Choroid plexus epithelial cell (primary cell): ENCODE data around the gene VGLL4.

Experiments used
- DNase-seq: peaks from one replicate; pipeline ENCODE4 v3.0.0-alpha.2; 2010; ENCODE audit warnings: low read depth
- H3K4me3 ChIP-seq: 2 replicates; pipeline ENCODE4 v1.5.1; 2011; ENCODE audit warnings: low read depth, mild to moderate bottlenecking, control low read depth, low read length, moderate library complexity
- TF ChIP-seq, protein P1 (sequence below): conservative IDR thresholded peaks from 2 replicates; pipeline ENCODE4 v1.5.1; 2011; ENCODE audit warnings: low read depth, mild to moderate bottlenecking, control low read depth, inconsistent platforms, low read length, moderate library complexity

Gene VGLL4

DNA sequence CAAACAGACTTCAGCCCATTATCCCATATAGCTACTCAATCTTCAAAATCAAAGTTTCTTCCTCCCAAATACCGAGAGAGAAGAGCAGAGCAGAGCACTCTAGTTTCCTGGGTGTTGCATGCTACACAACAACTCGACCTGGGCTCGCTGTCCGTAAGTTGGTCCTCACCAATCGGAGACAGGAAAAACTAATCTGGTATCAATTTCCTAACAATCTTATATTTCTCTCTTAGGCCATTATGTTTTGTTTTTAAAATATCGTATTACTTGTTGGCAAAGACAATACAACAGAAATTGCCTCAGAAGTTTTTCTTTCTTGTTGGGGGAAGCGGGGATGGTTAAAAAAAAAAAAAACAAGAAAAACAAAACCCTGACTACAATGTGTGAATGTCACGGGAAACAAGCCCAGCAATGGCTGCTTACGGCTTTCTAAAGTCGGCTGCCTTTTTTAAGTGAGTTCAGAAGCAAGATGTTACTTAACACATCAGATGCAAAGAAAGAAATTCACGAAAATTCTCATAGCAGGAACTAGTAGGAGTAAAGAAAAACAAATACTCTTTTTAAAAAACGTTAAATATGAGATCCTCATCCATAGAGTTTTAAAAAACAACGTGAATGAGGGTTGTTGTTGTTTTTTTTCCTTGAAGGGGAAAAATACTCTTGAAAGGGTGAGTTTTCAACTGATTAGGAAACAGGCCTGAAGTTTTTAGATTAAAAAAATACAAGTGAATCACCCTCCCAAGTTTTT lies 1.9 kb downstream of the VGLL4 start:
- DNase-seq: peak; percentile 77
- H3K4me3 ChIP-seq: peak overlapping the region; percentile 76
- TF ChIP-seq, protein P1, sequence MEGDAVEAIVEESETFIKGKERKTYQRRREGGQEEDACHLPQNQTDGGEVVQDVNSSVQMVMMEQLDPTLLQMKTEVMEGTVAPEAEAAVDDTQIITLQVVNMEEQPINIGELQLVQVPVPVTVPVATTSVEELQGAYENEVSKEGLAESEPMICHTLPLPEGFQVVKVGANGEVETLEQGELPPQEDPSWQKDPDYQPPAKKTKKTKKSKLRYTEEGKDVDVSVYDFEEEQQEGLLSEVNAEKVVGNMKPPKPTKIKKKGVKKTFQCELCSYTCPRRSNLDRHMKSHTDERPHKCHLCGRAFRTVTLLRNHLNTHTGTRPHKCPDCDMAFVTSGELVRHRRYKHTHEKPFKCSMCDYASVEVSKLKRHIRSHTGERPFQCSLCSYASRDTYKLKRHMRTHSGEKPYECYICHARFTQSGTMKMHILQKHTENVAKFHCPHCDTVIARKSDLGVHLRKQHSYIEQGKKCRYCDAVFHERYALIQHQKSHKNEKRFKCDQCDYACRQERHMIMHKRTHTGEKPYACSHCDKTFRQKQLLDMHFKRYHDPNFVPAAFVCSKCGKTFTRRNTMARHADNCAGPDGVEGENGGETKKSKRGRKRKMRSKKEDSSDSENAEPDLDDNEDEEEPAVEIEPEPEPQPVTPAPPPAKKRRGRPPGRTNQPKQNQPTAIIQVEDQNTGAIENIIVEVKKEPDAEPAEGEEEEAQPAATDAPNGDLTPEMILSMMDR: no peak

DNA sequence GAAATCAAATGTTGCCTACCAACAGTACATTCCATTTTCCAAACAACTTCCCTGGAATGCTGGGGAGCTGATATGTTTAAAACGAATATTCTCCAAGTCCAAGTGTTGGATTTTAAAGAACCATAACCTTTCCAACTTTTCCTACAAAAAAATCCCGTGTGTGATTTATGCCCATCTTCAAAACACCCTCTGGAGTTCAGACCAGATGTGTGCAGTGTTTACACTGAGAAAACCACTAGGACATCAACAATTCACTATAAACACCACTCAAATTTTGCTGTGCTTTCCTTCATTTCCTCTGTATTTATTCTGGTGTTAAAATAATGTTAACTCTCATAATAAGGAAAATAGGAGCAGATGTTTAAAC lies 2.4 kb downstream of the VGLL4 start:
- TF ChIP-seq, protein P1: no peak
- DNase-seq: peak; percentile 50

DNA sequence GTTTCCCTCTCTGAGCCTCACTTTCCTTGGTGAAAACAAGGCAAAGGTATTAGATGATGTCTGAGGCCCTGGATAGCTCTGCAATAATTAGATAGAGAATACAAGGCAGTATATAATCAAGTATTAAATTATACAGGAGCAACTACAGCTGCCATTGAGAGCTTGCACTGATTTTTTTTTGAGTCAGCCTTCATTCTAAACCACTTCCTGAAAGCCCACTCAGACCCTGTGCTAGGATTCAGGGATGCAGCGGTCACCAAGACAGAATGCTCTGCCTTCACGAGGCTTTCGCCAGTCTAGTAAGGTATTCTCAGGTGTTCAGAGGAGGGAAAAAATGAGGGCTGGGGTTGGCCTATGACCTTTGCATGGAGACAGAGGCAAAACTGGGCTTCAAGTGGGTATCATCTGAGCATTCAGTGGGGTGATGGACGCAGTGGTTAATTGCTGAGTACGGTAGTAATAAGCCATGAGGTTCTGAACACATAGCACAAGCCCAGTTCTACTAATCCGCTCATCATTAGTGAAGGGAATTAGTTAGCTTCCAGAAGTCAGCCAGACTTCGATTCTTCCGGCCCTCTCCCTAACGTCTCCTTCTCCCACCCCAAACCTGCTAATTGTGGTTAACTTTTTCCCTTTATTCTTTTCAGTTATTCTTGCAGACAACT lies 3.6 kb downstream of the VGLL4 start:
- TF ChIP-seq, protein P1: no peak
- peak overlapping the region; percentile 76 for H3K4me3 ChIP-seq
- DNase-seq: no peak

More for the DNA sequence above, 2.4 kb downstream of the VGLL4 start:
- peak overlapping the region; percentile 76 for H3K4me3 ChIP-seq

DNA sequence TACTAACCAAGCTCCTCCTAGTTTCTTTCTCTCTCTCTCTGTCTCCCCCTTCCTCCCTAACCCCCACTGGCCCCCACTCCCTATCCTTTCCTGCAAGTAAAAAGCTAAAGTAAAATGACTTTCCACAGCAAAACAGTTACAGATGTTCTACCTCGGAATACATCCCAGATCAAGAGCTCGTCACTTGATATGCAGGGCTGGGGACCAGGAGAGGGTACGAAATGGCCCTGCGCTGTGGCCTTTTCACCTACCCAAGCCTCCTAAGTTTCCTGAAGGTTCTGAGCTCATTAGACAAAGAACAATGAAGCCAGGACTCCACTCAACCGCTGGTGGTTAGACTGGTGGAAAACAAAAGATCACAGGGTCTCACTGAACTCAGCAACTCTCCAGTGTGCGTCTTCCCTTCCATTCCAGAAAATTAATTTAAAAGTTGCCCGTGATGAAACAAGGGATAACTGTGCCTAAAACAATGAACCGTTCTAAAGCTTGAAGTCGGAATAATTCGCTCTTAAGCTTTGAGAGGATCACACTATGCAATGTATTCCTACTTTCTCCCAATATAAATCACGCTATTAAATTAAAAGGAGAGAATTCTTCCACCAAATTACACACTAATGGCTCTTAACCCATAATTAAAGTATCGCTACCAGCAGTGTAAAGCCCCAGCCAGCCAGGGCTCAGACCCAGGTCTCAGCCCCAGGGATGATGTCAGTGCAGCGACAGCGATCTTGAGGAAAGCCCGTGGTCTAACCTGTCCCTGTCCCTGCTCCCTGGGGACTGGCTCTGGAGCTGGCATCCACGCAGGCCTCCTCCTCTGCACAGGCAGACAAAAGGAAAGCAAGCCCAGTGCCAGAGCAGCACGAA lies 5.0 kb downstream of the VGLL4 start:
- TF ChIP-seq, protein P1: no peak
- DNase-seq: peak; percentile 29
- H3K4me3 ChIP-seq: peak overlapping the region; percentile 76

DNA sequence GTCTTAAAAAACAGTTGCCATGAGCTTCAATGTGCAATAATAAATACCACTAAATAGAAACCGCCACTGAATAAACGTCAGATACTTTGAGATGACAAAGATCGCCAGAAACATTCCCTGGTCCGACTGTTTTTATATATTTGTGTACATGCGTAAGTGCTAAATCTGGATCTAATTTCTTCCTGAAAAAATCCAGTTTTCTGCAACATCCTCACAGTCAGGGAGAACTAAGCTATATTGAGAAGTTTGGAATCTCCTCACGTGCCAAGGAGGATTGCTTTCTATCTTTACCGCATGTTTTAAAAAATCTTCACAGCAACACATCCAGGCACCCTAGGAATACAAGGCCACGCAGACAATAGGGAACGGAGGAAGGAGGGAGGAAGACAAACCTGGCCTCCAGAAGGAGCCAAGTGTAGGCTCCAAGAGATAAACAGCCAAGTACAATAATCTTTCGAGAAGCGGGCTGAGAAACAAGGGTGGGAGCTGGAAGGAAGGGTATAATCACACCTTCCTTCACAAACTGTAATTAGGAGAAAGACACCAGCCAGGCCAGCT lies 5.7 kb downstream of the VGLL4 start:
- TF ChIP-seq, protein P1: no peak
- DNase-seq: peak; percentile 28
- peak overlapping the region; percentile 76 for H3K4me3 ChIP-seq

DNA sequence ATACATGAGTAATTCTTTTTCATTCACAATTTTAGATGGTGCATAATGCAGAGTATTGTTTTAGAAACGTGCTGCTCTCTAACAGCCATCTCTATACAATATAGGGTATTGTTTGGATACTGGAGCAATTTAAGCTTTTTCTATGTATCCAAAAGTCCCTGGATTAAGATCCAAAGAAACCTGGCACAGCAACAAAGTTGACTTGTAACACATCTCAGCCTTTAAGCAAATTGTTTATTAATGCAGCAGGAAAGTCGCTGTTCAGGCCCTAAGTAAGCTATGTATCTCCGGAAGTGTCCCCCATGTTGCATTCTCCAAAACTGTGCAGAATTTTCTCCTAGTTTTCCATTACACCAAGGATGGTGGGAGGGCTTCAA lies 7.3 kb downstream of the VGLL4 start:
- DNase-seq: no peak
- peak overlapping the region; percentile 12 for H3K4me3 ChIP-seq
- TF ChIP-seq, protein P1: no peak
